ENCODE data around the gene MVP. TPM values are rescaled to one million over a fixed set of nuclear protein-coding genes. Genes with fewer than 3 reads are reported as not detected.
A peak's percentile ranks its signal among the peaks of the same experiment; 100 is the strongest.

Gene MVP
- total RNA-seq, 1 donor from 2014 or later, result 6.5 TPM

- Mint-ChIP-seq H3K4me3 (ENCODE audit: low read depth) (no peak overlapping the region), H3K9me3 (ENCODE audit: low read depth) (no peaks in the 10 kb centered on the region), H3K27ac (no peak overlapping the region), H3K27me3 (no peaks in the 10 kb centered on the region), H3K4me1 (ENCODE audit: low read depth) (peaks cover 9% of the 10 kb centered on the region), H3K36me3 (ENCODE audit: insufficient read depth) (peaks cover 10% of the 10 kb centered on the region)
- TF ChIP-seq, protein P1, sequence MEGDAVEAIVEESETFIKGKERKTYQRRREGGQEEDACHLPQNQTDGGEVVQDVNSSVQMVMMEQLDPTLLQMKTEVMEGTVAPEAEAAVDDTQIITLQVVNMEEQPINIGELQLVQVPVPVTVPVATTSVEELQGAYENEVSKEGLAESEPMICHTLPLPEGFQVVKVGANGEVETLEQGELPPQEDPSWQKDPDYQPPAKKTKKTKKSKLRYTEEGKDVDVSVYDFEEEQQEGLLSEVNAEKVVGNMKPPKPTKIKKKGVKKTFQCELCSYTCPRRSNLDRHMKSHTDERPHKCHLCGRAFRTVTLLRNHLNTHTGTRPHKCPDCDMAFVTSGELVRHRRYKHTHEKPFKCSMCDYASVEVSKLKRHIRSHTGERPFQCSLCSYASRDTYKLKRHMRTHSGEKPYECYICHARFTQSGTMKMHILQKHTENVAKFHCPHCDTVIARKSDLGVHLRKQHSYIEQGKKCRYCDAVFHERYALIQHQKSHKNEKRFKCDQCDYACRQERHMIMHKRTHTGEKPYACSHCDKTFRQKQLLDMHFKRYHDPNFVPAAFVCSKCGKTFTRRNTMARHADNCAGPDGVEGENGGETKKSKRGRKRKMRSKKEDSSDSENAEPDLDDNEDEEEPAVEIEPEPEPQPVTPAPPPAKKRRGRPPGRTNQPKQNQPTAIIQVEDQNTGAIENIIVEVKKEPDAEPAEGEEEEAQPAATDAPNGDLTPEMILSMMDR (IDR thresholded peaks at IDR 0.05; ENCODE audit: unreplicated experiment), result no peak
- DNase-seq (ENCODE audit: low spot score, unreplicated experiment), result no peak
These were observed 38.7 kb downstream of the MVP start for GRCh38 chr16:29858974-29859373.

GRCh38 chr16:29860218-29860617 is 40.0 kb downstream of the MVP start:
- H3K9me3 Mint-ChIP-seq (ENCODE audit: low read depth), result no peaks in the 10 kb centered on the region
- no peaks in the 10 kb centered on the region for H3K27me3 Mint-ChIP-seq
- TF ChIP-seq, protein P1 (IDR thresholded peaks at IDR 0.05; ENCODE audit: unreplicated experiment), result no peak
- peaks cover 9% of the 10 kb centered on the region for H3K4me1 Mint-ChIP-seq (ENCODE audit: low read depth)
- no peak for DNase-seq (ENCODE audit: low spot score, unreplicated experiment)
- H3K4me3 Mint-ChIP-seq (ENCODE audit: low read depth), result no peak overlapping the region
- no peak overlapping the region for H3K27ac Mint-ChIP-seq
- peaks cover 10% of the 10 kb centered on the region for H3K36me3 Mint-ChIP-seq (ENCODE audit: insufficient read depth)

GRCh38 chr16:29862383-29862883 is 42.2 kb downstream of the MVP start:
- no peaks in the 10 kb centered on the region for H3K27me3 Mint-ChIP-seq
- peak overlapping the region; percentile 98 for H3K4me3 Mint-ChIP-seq (ENCODE audit: low read depth)
- TF ChIP-seq, protein P1 (IDR thresholded peaks at IDR 0.05; ENCODE audit: unreplicated experiment), result no peak
- no peaks in the 10 kb centered on the region for H3K9me3 Mint-ChIP-seq (ENCODE audit: low read depth)
- H3K36me3 Mint-ChIP-seq (ENCODE audit: insufficient read depth), result peaks cover 10% of the 10 kb centered on the region
- no peak for DNase-seq (ENCODE audit: low spot score, unreplicated experiment)
- H3K27ac Mint-ChIP-seq, result peak overlapping the region; percentile 90
- peaks cover 9% of the 10 kb centered on the region for H3K4me1 Mint-ChIP-seq (ENCODE audit: low read depth)

DNA sequence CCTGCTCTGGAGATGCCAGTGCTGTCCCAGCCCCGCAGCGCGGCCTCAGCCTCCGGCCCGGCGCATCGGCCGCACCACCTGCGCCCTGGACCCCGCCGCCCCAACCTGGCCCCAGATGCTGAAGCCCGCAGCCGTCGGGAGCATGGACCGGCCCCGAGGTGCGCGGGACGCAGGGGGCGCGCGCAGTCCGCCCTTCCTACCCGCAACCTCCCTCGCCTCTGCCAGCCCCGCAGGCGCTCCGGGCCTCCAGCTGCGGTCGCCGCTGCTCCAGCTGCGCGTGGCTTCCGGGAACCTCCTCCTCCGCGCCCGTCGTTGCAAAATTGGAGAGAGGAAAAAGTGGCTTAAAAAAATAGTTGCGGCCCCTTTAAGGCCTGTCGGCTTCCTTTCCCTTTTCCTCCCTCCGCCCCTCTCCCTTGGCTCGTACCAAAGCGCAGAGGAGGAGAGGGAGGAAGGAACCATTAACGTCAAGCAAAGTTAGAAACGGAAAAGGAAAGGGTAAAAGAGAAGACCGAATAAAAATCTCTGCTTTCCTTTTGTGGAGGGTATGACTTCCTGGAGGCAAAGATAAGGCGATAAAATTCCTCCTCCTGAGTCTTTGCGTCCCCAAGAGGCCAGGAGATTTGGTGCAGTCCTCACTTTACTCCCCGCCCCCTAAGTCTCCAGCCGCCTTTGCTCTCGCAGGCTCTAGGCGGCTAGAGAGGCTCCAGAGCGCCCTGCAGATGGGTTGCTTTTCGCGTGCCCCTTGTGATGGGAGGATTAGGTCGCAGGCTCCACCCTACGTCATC is 42.8 kb downstream of the MVP start, which contains the start of gene CDIPT:
CDIPT (minus strand) TSS at position 343 of the 785 bp plus-strand sequence. CDS start 369 bp downstream, outside the sequence.
- peak within 1 kb of the TSS; percentile 100 for H3K27ac Mint-ChIP-seq
- H3K27me3 Mint-ChIP-seq, result peaks cover 3% of the 10 kb centered on the region
- peak; percentile 76 for DNase-seq (ENCODE audit: low spot score, unreplicated experiment)
- H3K4me3 Mint-ChIP-seq (ENCODE audit: low read depth), result peak within 1 kb of the TSS; percentile 98
- TF ChIP-seq, protein P1 (IDR thresholded peaks at IDR 0.05; ENCODE audit: unreplicated experiment), result peak; percentile 69
- no peaks in the 10 kb centered on the region for H3K9me3 Mint-ChIP-seq (ENCODE audit: low read depth)
- peaks cover 9% of the 10 kb centered on the region for H3K36me3 Mint-ChIP-seq (ENCODE audit: insufficient read depth)
- H3K4me1 Mint-ChIP-seq (ENCODE audit: low read depth), result peaks cover 9% of the 10 kb centered on the region

- Mint-ChIP-seq H3K9me3 (ENCODE audit: low read depth) (no peaks in the 10 kb centered on the region), H3K27ac (peak overlapping the region; percentile 100)
- no peak for DNase-seq (ENCODE audit: low spot score, unreplicated experiment)
These were observed 43.4 kb downstream of the MVP start for GRCh38 chr16:29863669-29863984.

More at GRCh38 chr16:29863669-29863984, 43.4 kb downstream of the MVP start:
- Mint-ChIP-seq H3K27me3 (peaks cover 3% of the 10 kb centered on the region), H3K36me3 (ENCODE audit: insufficient read depth) (peaks cover 5% of the 10 kb centered on the region), H3K4me1 (ENCODE audit: low read depth) (peaks cover 9% of the 10 kb centered on the region), H3K4me3 (ENCODE audit: low read depth) (peak overlapping the region; percentile 98)
- TF ChIP-seq, protein P1 (IDR thresholded peaks at IDR 0.05; ENCODE audit: unreplicated experiment), result no peak
